ENCODE measurements around the gene CDX2. TPM values are rescaled to one million over a fixed set of nuclear protein-coding genes. Genes with fewer than 3 reads are reported as not detected.
A peak's percentile ranks its signal among the peaks of the same experiment; 100 is the strongest.

The CDX2 gene
- total and polyA plus RNA-seq, 2 donors (not counting 1 experiment from before 2014, with no cell fraction given): not detected

DNA sequence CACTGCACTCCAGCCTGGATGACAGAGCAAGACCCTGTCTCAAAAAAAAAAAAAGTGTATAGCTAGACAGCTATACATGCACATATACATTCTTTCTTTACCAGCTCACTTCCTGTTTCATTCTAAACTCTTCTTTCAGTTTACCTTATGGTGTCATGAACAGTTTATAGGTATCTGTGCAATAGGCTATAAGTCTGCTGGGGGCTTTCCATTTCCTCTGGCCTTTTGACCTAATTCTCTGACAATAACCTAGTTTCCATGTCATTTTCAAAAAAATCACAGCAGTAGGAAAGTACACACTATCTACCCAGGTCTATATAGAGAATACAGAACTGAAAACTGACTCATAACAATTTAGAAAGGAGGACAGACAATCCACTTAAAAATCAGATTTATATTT lies 43.8 kb upstream of the CDX2 start:
- Histone ChIP-seq H4K20me1 (ENCODE audit: control insufficient read depth, insufficient read depth, low read length, poor library complexity, severe bottlenecking) (no peaks in the 10 kb centered on the region), H3K9ac (ENCODE audit: low read length) (no peak overlapping the region), H3K4me3 (ENCODE audit: control extremely low read depth in 1 of 5, extremely low read depth in 1 of 5, insufficient read depth in 1 of 5, low read depth in 2 of 5, low read length in 4 of 5) (no peak overlapping the region), H3K4me1 (ENCODE audit: control insufficient read depth in 2 of 2, insufficient read depth in 2 of 2, low read length in 2 of 2) (peaks cover 2 to 12% of the 10 kb centered on the region in 2 donors), H2AFZ (ENCODE audit: insufficient read depth, low read depth, low read length, poor library complexity, severe bottlenecking) (no peak overlapping the region), H3K79me2 (ENCODE audit: control insufficient read depth, insufficient read depth, low read length) (no peaks in the 10 kb centered on the region), H3K27me3 (replicated peaks in 1 of 4; ENCODE audit: control extremely low read depth in 1 of 4, control insufficient read depth in 3 of 4, insufficient read depth in 4 of 4, low read length in 3 of 4) (no peaks in the 10 kb centered on the region), H3K36me3 (replicated peaks in 1 of 2; ENCODE audit: control extremely low read depth in 1 of 2, control insufficient read depth in 1 of 2, extremely low read depth in 1 of 2, insufficient read depth in 2 of 2, low read length in 1 of 2) (no peaks in the 10 kb centered on the region), H3K4me2 (replicated peaks; ENCODE audit: low read depth, low read length, poor library complexity, severe bottlenecking) (no peak overlapping the region), H3K27ac (ENCODE audit: low read length in 2 of 2) (no peak overlapping the region), H3K9me3 (ENCODE audit: control extremely low read depth in 1 of 3, control insufficient read depth in 2 of 3, insufficient read depth in 1 of 3, low read length in 2 of 3) (peaks cover 0 to 3% (median 0%) of the 10 kb centered on the region in 3 donors)
- H3K4me3 Mint-ChIP-seq: no peak overlapping the region
- H3K4me1 Mint-ChIP-seq: peaks cover 12% of the 10 kb centered on the region
- peak; percentile 56 for ATAC-seq (ENCODE audit: low read depth)
- no peaks in the 10 kb centered on the region for H3K27me3 Mint-ChIP-seq
- ChIA-PET CTCF (interaction anchor here (1.1 to 1.2 kb wide), 2 partner anchors 23 to 29 kb away, joined by 3 read pairs; no protein-coding TSS in a partner anchor), POLR2A (no interaction called here)
- intact Hi-C loops (cut with micrococcal nuclease): loop anchor here (5.0 kb wide), 1 partner anchor 34 kb away; no protein-coding TSS in a partner anchor
- no peak overlapping the region for H3K27ac Mint-ChIP-seq
- TF ChIP-seq, protein P1, sequence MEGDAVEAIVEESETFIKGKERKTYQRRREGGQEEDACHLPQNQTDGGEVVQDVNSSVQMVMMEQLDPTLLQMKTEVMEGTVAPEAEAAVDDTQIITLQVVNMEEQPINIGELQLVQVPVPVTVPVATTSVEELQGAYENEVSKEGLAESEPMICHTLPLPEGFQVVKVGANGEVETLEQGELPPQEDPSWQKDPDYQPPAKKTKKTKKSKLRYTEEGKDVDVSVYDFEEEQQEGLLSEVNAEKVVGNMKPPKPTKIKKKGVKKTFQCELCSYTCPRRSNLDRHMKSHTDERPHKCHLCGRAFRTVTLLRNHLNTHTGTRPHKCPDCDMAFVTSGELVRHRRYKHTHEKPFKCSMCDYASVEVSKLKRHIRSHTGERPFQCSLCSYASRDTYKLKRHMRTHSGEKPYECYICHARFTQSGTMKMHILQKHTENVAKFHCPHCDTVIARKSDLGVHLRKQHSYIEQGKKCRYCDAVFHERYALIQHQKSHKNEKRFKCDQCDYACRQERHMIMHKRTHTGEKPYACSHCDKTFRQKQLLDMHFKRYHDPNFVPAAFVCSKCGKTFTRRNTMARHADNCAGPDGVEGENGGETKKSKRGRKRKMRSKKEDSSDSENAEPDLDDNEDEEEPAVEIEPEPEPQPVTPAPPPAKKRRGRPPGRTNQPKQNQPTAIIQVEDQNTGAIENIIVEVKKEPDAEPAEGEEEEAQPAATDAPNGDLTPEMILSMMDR (IDR thresholded peaks at IDR 0.05): no peak
- TF ChIP-seq EZH2 (IDR thresholded peaks at IDR 0.05; ENCODE audit: borderline replicate concordance, insufficient read depth, low read depth, low read length, poor library complexity, severe bottlenecking): no peak
- no peaks in the 10 kb centered on the region for H3K9me3 Mint-ChIP-seq (ENCODE audit: insufficient read depth)
- peak; percentile 38 for DNase-seq

DNA sequence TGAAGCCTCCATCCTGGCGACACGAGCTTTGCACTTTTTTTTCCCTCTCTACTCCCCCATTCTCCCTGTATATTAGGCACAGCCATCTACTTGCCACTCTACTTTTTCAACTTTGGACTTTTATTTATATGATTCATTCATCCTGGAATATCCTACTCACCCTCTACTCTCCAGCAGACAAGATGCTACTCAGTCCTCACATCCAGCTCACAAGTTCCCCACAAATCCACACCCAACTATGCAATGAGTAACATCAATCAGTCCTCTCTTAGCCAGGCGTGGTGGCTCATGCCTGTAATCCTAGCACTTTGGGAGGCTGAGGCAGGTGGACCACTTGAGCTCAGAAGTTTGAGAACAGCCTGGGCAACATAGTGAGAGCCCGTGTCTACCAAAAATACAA lies 43.3 kb upstream of the CDX2 start:
- Histone ChIP-seq H3K4me1 (ENCODE audit: control insufficient read depth in 2 of 2, insufficient read depth in 2 of 2, low read length in 2 of 2) (peaks cover 2 to 12% of the 10 kb centered on the region in 2 donors), H2AFZ (ENCODE audit: insufficient read depth, low read depth, low read length, poor library complexity, severe bottlenecking) (no peak overlapping the region), H3K9ac (ENCODE audit: low read length) (no peak overlapping the region), H3K4me2 (replicated peaks; ENCODE audit: low read depth, low read length, poor library complexity, severe bottlenecking) (no peak overlapping the region), H3K9me3 (ENCODE audit: control extremely low read depth in 1 of 3, control insufficient read depth in 2 of 3, insufficient read depth in 1 of 3, low read length in 2 of 3) (peaks cover 0 to 3% (median 0%) of the 10 kb centered on the region in 3 donors), H3K27ac (ENCODE audit: low read length in 2 of 2) (no peak overlapping the region), H3K27me3 (replicated peaks in 1 of 4; ENCODE audit: control extremely low read depth in 1 of 4, control insufficient read depth in 3 of 4, insufficient read depth in 4 of 4, low read length in 3 of 4) (no peaks in the 10 kb centered on the region), H4K20me1 (ENCODE audit: control insufficient read depth, insufficient read depth, low read length, poor library complexity, severe bottlenecking) (no peaks in the 10 kb centered on the region), H3K4me3 (ENCODE audit: control extremely low read depth in 1 of 5, extremely low read depth in 1 of 5, insufficient read depth in 1 of 5, low read depth in 2 of 5, low read length in 4 of 5) (no peak overlapping the region), H3K36me3 (replicated peaks in 1 of 2; ENCODE audit: control extremely low read depth in 1 of 2, control insufficient read depth in 1 of 2, extremely low read depth in 1 of 2, insufficient read depth in 2 of 2, low read length in 1 of 2) (no peaks in the 10 kb centered on the region), H3K79me2 (ENCODE audit: control insufficient read depth, insufficient read depth, low read length) (no peaks in the 10 kb centered on the region)
- TF ChIP-seq EZH2 (IDR thresholded peaks at IDR 0.05; ENCODE audit: borderline replicate concordance, insufficient read depth, low read depth, low read length, poor library complexity, severe bottlenecking): no peak
- TF ChIP-seq, protein P1 (IDR thresholded peaks at IDR 0.05): no peak
- peak overlapping the region; percentile 3 for H3K27ac Mint-ChIP-seq
- H3K27me3 Mint-ChIP-seq: no peaks in the 10 kb centered on the region
- no peak overlapping the region for H3K4me3 Mint-ChIP-seq
- peaks cover 12% of the 10 kb centered on the region for H3K4me1 Mint-ChIP-seq
- POLR2A ChIA-PET: no interaction called here
- CTCF ChIA-PET: interaction anchor here (0.6 to 1.2 kb wide), 4 partner anchors 22 to 637 kb away, joined by 3 to 4 read pairs (median 3); no protein-coding TSS in a partner anchor
- intact Hi-C loops (cut with micrococcal nuclease): loop anchor here (5.0 kb wide), 1 partner anchor 35 kb away; no protein-coding TSS in a partner anchor
- ATAC-seq (ENCODE audit: low read depth) (no peak), DNase-seq (no peak)
- H3K9me3 Mint-ChIP-seq (ENCODE audit: insufficient read depth): no peaks in the 10 kb centered on the region
- 100% methylated on average over 3 of the region's 4 CpGs for WGBS (ENCODE audit: insufficient coverage)

Data from B cell (primary cell).